ENCODE data around the gene TP53I11.

The TP53I11 gene

DNA sequence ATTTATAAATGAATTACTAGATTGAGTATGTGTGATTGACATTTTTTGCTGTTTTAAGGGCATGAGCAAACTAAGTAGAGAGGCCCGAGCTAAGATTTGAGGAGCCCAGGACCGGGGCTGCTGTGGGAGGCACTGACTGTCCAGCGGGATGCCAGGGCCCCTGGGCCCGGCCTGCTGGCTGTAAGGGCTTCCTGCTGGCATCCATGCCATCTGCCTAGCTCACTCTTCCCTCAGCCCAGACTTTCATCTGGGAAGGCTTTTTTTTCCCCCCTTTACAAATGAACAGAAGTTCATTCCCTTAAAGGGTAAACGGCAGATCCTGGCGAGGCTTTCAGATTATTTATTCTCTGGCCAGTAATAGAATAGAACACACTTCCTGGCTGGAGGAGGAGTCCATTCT, 16.0 kb upstream of the TP53I11 start:
- no peak for ATAC-seq

DNA sequence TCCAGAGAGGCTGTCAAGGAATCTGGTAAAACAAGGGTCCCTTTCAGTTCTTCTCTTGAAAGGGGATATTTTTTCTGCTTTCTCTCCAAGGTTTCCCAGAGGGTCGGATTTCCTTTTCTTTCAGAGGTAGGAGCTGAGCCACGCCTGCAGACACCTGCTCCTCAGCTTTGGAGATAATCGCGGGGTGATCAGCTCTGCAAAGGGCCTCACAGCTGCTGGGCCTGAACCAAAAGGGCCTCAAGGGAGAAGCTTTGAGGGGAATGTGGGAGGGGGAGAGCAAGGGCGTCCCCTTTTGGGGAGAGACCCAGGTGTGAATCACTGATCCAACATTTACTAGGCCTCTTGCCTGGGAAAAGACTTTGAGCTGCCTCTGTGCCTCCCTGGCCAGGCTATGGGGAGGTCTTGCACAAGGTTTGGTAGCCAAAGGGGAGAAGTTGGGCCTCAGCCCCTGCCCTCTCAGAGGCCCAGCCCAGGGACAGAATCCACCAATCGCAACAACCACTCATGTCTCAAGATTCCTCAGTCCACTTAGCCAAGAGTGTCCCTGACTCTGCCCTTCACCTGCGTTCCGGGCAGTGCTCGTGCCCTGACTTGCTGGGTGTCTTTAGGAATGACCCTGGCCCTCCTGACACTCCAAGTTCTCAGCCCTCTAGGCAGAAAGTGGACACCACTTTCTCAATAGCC, 14.0 kb upstream of the TP53I11 start:
- ATAC-seq, result no peak
- TF ChIP-seq ZNF70 (CRISPR knock-in tag; IDR thresholded peaks at IDR 0.05) (no peak), ISL1 (CRISPR knock-in tag; IDR thresholded peaks at IDR 0.05) (no peak), SNAI2 (CRISPR knock-in tag; IDR thresholded peaks at IDR 0.05) (no peak), PPARA (CRISPR knock-in tag; IDR thresholded peaks at IDR 0.05; ENCODE audit: borderline replicate concordance) (no peak), RARB (CRISPR knock-in tag; IDR thresholded peaks at IDR 0.05) (no peak), ZNF8 (CRISPR knock-in tag; IDR thresholded peaks at IDR 0.05) (no peak), ESRRG (CRISPR knock-in tag; IDR thresholded peaks at IDR 0.05) (no peak), GLIS3 (CRISPR knock-in tag; IDR thresholded peaks at IDR 0.05) (no peak), BACH2 (CRISPR knock-in tag; IDR thresholded peaks at IDR 0.05; ENCODE audit: borderline replicate concordance) (no peak), ZFP30 (CRISPR knock-in tag; IDR thresholded peaks at IDR 0.05) (no peak), TCF4 (CRISPR knock-in tag; IDR thresholded peaks at IDR 0.05; ENCODE audit: borderline replicate concordance) (no peak), ZC3H10 (CRISPR knock-in tag; IDR thresholded peaks at IDR 0.05) (no peak), TOX (CRISPR knock-in tag; IDR thresholded peaks at IDR 0.05; ENCODE audit: borderline replicate concordance) (no peak)
- TF ChIP-seq, protein P1, sequence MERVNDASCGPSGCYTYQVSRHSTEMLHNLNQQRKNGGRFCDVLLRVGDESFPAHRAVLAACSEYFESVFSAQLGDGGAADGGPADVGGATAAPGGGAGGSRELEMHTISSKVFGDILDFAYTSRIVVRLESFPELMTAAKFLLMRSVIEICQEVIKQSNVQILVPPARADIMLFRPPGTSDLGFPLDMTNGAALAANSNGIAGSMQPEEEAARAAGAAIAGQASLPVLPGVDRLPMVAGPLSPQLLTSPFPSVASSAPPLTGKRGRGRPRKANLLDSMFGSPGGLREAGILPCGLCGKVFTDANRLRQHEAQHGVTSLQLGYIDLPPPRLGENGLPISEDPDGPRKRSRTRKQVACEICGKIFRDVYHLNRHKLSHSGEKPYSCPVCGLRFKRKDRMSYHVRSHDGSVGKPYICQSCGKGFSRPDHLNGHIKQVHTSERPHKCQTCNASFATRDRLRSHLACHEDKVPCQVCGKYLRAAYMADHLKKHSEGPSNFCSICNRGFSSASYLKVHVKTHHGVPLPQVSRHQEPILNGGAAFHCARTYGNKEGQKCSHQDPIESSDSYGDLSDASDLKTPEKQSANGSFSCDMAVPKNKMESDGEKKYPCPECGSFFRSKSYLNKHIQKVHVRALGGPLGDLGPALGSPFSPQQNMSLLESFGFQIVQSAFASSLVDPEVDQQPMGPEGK (CRISPR knock-in tag; IDR thresholded peaks at IDR 0.05; ENCODE audit: borderline replicate concordance), result no peak
- TF ChIP-seq, protein P2, sequence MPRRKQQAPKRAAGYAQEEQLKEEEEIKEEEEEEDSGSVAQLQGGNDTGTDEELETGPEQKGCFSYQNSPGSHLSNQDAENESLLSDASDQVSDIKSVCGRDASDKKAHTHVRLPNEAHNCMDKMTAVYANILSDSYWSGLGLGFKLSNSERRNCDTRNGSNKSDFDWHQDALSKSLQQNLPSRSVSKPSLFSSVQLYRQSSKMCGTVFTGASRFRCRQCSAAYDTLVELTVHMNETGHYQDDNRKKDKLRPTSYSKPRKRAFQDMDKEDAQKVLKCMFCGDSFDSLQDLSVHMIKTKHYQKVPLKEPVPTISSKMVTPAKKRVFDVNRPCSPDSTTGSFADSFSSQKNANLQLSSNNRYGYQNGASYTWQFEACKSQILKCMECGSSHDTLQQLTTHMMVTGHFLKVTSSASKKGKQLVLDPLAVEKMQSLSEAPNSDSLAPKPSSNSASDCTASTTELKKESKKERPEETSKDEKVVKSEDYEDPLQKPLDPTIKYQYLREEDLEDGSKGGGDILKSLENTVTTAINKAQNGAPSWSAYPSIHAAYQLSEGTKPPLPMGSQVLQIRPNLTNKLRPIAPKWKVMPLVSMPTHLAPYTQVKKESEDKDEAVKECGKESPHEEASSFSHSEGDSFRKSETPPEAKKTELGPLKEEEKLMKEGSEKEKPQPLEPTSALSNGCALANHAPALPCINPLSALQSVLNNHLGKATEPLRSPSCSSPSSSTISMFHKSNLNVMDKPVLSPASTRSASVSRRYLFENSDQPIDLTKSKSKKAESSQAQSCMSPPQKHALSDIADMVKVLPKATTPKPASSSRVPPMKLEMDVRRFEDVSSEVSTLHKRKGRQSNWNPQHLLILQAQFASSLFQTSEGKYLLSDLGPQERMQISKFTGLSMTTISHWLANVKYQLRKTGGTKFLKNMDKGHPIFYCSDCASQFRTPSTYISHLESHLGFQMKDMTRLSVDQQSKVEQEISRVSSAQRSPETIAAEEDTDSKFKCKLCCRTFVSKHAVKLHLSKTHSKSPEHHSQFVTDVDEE (CRISPR knock-in tag; IDR thresholded peaks at IDR 0.05), result no peak

More for the DNA sequence above, 16.0 kb upstream of the TP53I11 start:
- TF ChIP-seq ZFP3 (CRISPR knock-in tag; IDR thresholded peaks at IDR 0.05) (no peak), SNAI2 (CRISPR knock-in tag; IDR thresholded peaks at IDR 0.05) (no peak), ESRRG (CRISPR knock-in tag; IDR thresholded peaks at IDR 0.05) (no peak), BACH2 (CRISPR knock-in tag; IDR thresholded peaks at IDR 0.05; ENCODE audit: borderline replicate concordance) (no peak), CSDC2 (CRISPR knock-in tag; IDR thresholded peaks at IDR 0.05) (no peak), RARB (CRISPR knock-in tag; IDR thresholded peaks at IDR 0.05) (no peak), ZNF565 (CRISPR knock-in tag; conservative IDR thresholded peaks at IDR 0.05; ENCODE audit: low read depth) (no peak), ZNF70 (CRISPR knock-in tag; IDR thresholded peaks at IDR 0.05) (no peak), GLIS3 (CRISPR knock-in tag; IDR thresholded peaks at IDR 0.05) (no peak), ISL1 (CRISPR knock-in tag; IDR thresholded peaks at IDR 0.05) (no peak), PPARA (CRISPR knock-in tag; IDR thresholded peaks at IDR 0.05; ENCODE audit: borderline replicate concordance) (no peak), ZC3H10 (CRISPR knock-in tag; IDR thresholded peaks at IDR 0.05) (no peak), TCF4 (CRISPR knock-in tag; IDR thresholded peaks at IDR 0.05; ENCODE audit: borderline replicate concordance) (no peak), TOX (CRISPR knock-in tag; IDR thresholded peaks at IDR 0.05; ENCODE audit: borderline replicate concordance) (no peak)
- TF ChIP-seq, protein P3, sequence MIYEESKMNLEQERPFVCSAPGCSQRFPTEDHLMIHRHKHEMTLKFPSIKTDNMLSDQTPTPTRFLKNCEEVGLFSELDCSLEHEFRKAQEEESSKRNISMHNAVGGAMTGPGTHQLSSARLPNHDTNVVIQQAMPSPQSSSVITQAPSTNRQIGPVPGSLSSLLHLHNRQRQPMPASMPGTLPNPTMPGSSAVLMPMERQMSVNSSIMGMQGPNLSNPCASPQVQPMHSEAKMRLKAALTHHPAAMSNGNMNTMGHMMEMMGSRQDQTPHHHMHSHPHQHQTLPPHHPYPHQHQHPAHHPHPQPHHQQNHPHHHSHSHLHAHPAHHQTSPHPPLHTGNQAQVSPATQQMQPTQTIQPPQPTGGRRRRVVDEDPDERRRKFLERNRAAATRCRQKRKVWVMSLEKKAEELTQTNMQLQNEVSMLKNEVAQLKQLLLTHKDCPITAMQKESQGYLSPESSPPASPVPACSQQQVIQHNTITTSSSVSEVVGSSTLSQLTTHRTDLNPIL (CRISPR knock-in tag; IDR thresholded peaks at IDR 0.05; ENCODE audit: low read depth), result no peak
- TF ChIP-seq, protein P4, sequence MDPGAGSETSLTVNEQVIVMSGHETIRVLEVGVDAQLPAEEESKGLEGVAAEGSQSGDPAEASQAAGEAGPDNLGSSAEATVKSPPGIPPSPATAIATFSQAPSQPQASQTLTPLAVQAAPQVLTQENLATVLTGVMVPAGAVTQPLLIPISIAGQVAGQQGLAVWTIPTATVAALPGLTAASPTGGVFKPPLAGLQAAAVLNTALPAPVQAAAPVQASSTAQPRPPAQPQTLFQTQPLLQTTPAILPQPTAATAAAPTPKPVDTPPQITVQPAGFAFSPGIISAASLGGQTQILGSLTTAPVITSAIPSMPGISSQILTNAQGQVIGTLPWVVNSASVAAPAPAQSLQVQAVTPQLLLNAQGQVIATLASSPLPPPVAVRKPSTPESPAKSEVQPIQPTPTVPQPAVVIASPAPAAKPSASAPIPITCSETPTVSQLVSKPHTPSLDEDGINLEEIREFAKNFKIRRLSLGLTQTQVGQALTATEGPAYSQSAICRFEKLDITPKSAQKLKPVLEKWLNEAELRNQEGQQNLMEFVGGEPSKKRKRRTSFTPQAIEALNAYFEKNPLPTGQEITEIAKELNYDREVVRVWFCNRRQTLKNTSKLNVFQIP (CRISPR knock-in tag; IDR thresholded peaks at IDR 0.05; ENCODE audit: borderline replicate concordance, low read depth), result no peak
- TF ChIP-seq, protein P1 (CRISPR knock-in tag; IDR thresholded peaks at IDR 0.05; ENCODE audit: borderline replicate concordance), result no peak
- TF ChIP-seq, protein P2 (CRISPR knock-in tag; IDR thresholded peaks at IDR 0.05), result no peak
